Mesenchymal stem cell (in vitro differentiated cells and primary cell): Measurements from ENCODE around the gene NME7.

ENCODE experiments used
- DNase-seq: peaks from one replicate; pipeline ENCODE4 v3.0.0-alpha.2; 2013
- H2AFZ ChIP-seq: one replicate; pipeline ENCODE4 v1.6.1; 2013; ENCODE audit warnings: low read depth, mild to moderate bottlenecking, control low read depth, inconsistent platforms, low read length, moderate library complexity
- H2AK5ac ChIP-seq: 2 replicates; pipeline ENCODE4 v1.6.1; 2013; ENCODE audit warnings: low read length, moderate library complexity, mild to moderate bottlenecking, inconsistent platforms; ENCODE audit not compliant: severe bottlenecking
- H2BK120ac ChIP-seq: one replicate; pipeline ENCODE4 v1.6.1; 2013; ENCODE audit warnings: low read depth, mild to moderate bottlenecking, inconsistent platforms, low read length, moderate library complexity
- H2BK12ac ChIP-seq, 2 experiments: one replicate each; pipeline ENCODE4 v1.6.1; 2013; ENCODE audit warnings: inconsistent platforms in 2 of 2, low read length in 2 of 2, mild to moderate bottlenecking in 2 of 2, moderate library complexity in 2 of 2, control low read depth in 1 of 2
- H2BK15ac ChIP-seq: one replicate; pipeline ENCODE4 v1.6.1; 2013; ENCODE audit warnings: mild to moderate bottlenecking, low read depth, inconsistent platforms; ENCODE audit not compliant: poor library complexity, severe bottlenecking
- H2BK5ac ChIP-seq: 2 replicates; pipeline ENCODE4 v1.6.1; 2013; ENCODE audit warnings: low read depth, mild to moderate bottlenecking, low read length, control low read depth, inconsistent platforms; ENCODE audit not compliant: poor library complexity, severe bottlenecking
- H3K14ac ChIP-seq, 2 experiments: one replicate each; pipeline ENCODE4 v1.6.1; 2013; ENCODE audit warnings: inconsistent platforms in 2 of 2, low read length in 2 of 2, control low read depth in 1 of 2, mild to moderate bottlenecking in 1 of 2, moderate library complexity in 1 of 2
- H3K18ac ChIP-seq, 2 experiments: one replicate each; pipeline ENCODE4 v1.6.1; 2013; ENCODE audit warnings: inconsistent platforms in 2 of 2, low read length in 2 of 2, control low read depth in 1 of 2, low read depth in 1 of 2, mild to moderate bottlenecking in 1 of 2
- H3K23ac ChIP-seq, 2 experiments: one replicate each; pipeline ENCODE4 v1.6.1; 2013; ENCODE audit warnings: inconsistent platforms in 2 of 2, low read length in 2 of 2, mild to moderate bottlenecking in 2 of 2, moderate library complexity in 2 of 2, control low read depth in 1 of 2
- H3K27ac ChIP-seq: 2 replicates; pipeline ENCODE4 v1.5.1; 2013; ENCODE audit warnings: mild to moderate bottlenecking, moderate library complexity, low read length, control low read depth, inconsistent platforms; ENCODE audit not compliant: poor library complexity, severe bottlenecking
- H3K27me3 ChIP-seq, 2 experiments: 2 replicates each; pipeline versions ENCODE4 v1.6.1 to v1.7.0; 2013; ENCODE audit warnings: low read length in 2 of 2, mild to moderate bottlenecking in 2 of 2, moderate library complexity in 2 of 2, control low read depth in 1 of 2, inconsistent platforms in 1 of 2; ENCODE audit not compliant: control insufficient read depth in 1 of 2, insufficient read depth in 1 of 2
- H3K36me3 ChIP-seq, 2 experiments: 2 replicates each; pipeline versions ENCODE4 v1.6.1 to v1.7.0; 2013; ENCODE audit warnings: low read length in 2 of 2, control low read depth in 1 of 2, inconsistent platforms in 1 of 2, low read depth in 1 of 2, mild to moderate bottlenecking in 1 of 2; ENCODE audit not compliant: insufficient read depth in 2 of 2, control insufficient read depth in 1 of 2
- H3K4ac ChIP-seq, 2 experiments: one replicate each; pipeline ENCODE4 v1.6.1; 2013; ENCODE audit warnings: inconsistent platforms in 2 of 2, low read length in 2 of 2, mild to moderate bottlenecking in 2 of 2, moderate library complexity in 2 of 2, control low read depth in 1 of 2, low read depth in 1 of 2
- H3K4me1 ChIP-seq: 2 replicates; pipeline ENCODE4 v1.6.1; 2013; ENCODE audit warnings: low read depth, low read length, control low read depth; ENCODE audit not compliant: control insufficient read depth, insufficient read depth
- H3K4me2 ChIP-seq: 2 replicates; pipeline ENCODE4 v1.6.1; 2013; ENCODE audit warnings: low read length, mild to moderate bottlenecking, inconsistent platforms; ENCODE audit not compliant: poor library complexity, severe bottlenecking
- H3K4me3 ChIP-seq, 2 experiments: 2 replicates each; pipeline versions ENCODE4 v1.5.1 to v1.7.0; 2013; ENCODE audit warnings: low read length in 2 of 2, mild to moderate bottlenecking in 2 of 2, control low read depth in 1 of 2, low read depth in 1 of 2; ENCODE audit not compliant: insufficient read depth in 1 of 2
- H3K79me1 ChIP-seq: replicated peaks from 2 replicates; pipeline ENCODE4 v1.6.1; 2013; ENCODE audit warnings: mild to moderate bottlenecking, control low read depth, low read length, inconsistent platforms; ENCODE audit not compliant: poor library complexity, severe bottlenecking
- H3K9ac ChIP-seq: 2 replicates; pipeline ENCODE4 v1.7.0; 2013; ENCODE audit warnings: mild to moderate bottlenecking, low read length, moderate library complexity
- H3K9me3 ChIP-seq: 2 replicates; pipeline ENCODE4 v1.7.0; 2013; ENCODE audit warnings: mild to moderate bottlenecking, low read length; ENCODE audit not compliant: control insufficient read depth
- H4K8ac ChIP-seq: one replicate; pipeline ENCODE4 v1.6.1; 2013; ENCODE audit warnings: inconsistent platforms, mild to moderate bottlenecking, low read length, moderate library complexity
- H4K91ac ChIP-seq: one replicate; pipeline ENCODE4 v1.6.1; 2013; ENCODE audit warnings: mild to moderate bottlenecking, low read length, inconsistent platforms
- WGBS: methylation state at CpG from one replicate; pipeline ENCODE4 v1.1.7; 2013; ENCODE audit warnings: mixed read lengths; 5-methylcytosine and 5-hydroxymethylcytosine counted together

Gene NME7

GRCh38 chr1:169329383-169329782 is 38.2 kb downstream of the NME7 start:
- Histone ChIP-seq H3K27ac (no peak overlapping the region), H2BK15ac (no peak overlapping the region), H3K9me3 (peaks cover 5% of the 10 kb centered on the region), H4K91ac (no peak overlapping the region), H3K14ac (no peak overlapping the region), H3K36me3 (no peaks in the 10 kb centered on the region), H3K9ac (no peak overlapping the region), H3K4me1 (no peaks in the 10 kb centered on the region), H2BK12ac (no peak overlapping the region), H3K27me3 (no peaks in the 10 kb centered on the region), H2BK120ac (no peak overlapping the region), H2AFZ (no peak overlapping the region), H2BK5ac (no peak overlapping the region), H2AK5ac (no peak overlapping the region), H3K23ac (no peak overlapping the region), H3K79me1 (peaks cover 8% of the 10 kb centered on the region), H3K4ac (no peak overlapping the region), H3K4me2 (no peak overlapping the region), H3K18ac (no peak overlapping the region), H3K4me3 (no peak overlapping the region), H4K8ac (no peak overlapping the region)
- no peak for DNase-seq
- 100% methylated on average over 1 of the region's 1 CpG for WGBS

GRCh38 chr1:169327875-169328274 is 39.7 kb downstream of the NME7 start:
- H3K9me3 ChIP-seq = peaks cover 5% of the 10 kb centered on the region
- H3K27me3 ChIP-seq = no peaks in the 10 kb centered on the region
- H2BK12ac ChIP-seq = no peak overlapping the region
- H3K14ac ChIP-seq = no peak overlapping the region
- H3K27ac ChIP-seq = no peak overlapping the region
- peak overlapping the region in 1 of 2 experiments; percentile 62 for H3K18ac ChIP-seq
- no peak overlapping the region for H3K4ac ChIP-seq
- H3K79me1 ChIP-seq = peaks cover 8% of the 10 kb centered on the region
- no peaks in the 10 kb centered on the region for H3K36me3 ChIP-seq
- H4K8ac ChIP-seq = no peak overlapping the region
- H2AK5ac ChIP-seq = peak overlapping the region; percentile 31
- H2AFZ ChIP-seq = no peak overlapping the region
- no peak overlapping the region for H3K23ac ChIP-seq
- WGBS = 97% methylated on average over 2 of the region's 2 CpGs
- no peak overlapping the region for H2BK15ac ChIP-seq
- H4K91ac ChIP-seq = no peak overlapping the region
- no peak overlapping the region for H2BK120ac ChIP-seq
- H3K9ac ChIP-seq = no peak overlapping the region
- H3K4me2 ChIP-seq = no peak overlapping the region
- H2BK5ac ChIP-seq = no peak overlapping the region
- no peaks in the 10 kb centered on the region for H3K4me1 ChIP-seq
- H3K4me3 ChIP-seq = no peak overlapping the region
- no peak for DNase-seq

GRCh38 chr1:169326956-169327268 is 40.7 kb downstream of the NME7 start:
- Histone ChIP-seq H3K79me1 (peaks cover 8% of the 10 kb centered on the region), H4K8ac (no peak overlapping the region), H3K4me1 (no peaks in the 10 kb centered on the region), H4K91ac (no peak overlapping the region), H3K14ac (no peak overlapping the region), H3K23ac (no peak overlapping the region), H3K9me3 (peaks cover 5% of the 10 kb centered on the region), H3K9ac (no peak overlapping the region), H3K4me3 (no peak overlapping the region), H2BK120ac (no peak overlapping the region), H2AK5ac (no peak overlapping the region), H3K4ac (no peak overlapping the region), H3K27ac (peak overlapping the region; percentile 54), H3K36me3 (no peaks in the 10 kb centered on the region), H2BK12ac (no peak overlapping the region), H2BK5ac (no peak overlapping the region), H3K27me3 (no peaks in the 10 kb centered on the region), H3K18ac (no peak overlapping the region), H3K4me2 (no peak overlapping the region), H2AFZ (no peak overlapping the region), H2BK15ac (no peak overlapping the region)
- peak; percentile 29 for DNase-seq

- Histone ChIP-seq H3K27me3 (no peaks in the 10 kb centered on the region), H4K91ac (no peak overlapping the region), H3K18ac (no peak overlapping the region), H4K8ac (no peak overlapping the region), H3K9me3 (peaks cover 5% of the 10 kb centered on the region), H3K36me3 (no peaks in the 10 kb centered on the region), H3K79me1 (peaks cover 8% of the 10 kb centered on the region), H2BK120ac (no peak overlapping the region), H2BK12ac (no peak overlapping the region), H3K23ac (no peak overlapping the region), H2AK5ac (no peak overlapping the region), H2BK5ac (no peak overlapping the region), H3K4ac (no peak overlapping the region), H3K4me1 (no peaks in the 10 kb centered on the region), H2AFZ (no peak overlapping the region), H3K4me2 (no peak overlapping the region), H3K27ac (peak overlapping the region; percentile 41), H3K14ac (no peak overlapping the region), H3K9ac (no peak overlapping the region), H2BK15ac (no peak overlapping the region), H3K4me3 (no peak overlapping the region)
- WGBS = 98% methylated on average over 2 of the region's 3 CpGs
- no peak for DNase-seq
These were observed 41.2 kb downstream of the NME7 start for GRCh38 chr1:169326261-169326955.
